Fibroblast of lung (primary cell): ENCODE measurements around the gene GREB1. TPM values are rescaled to one million over a fixed set of nuclear protein-coding genes. Genes with fewer than 3 reads are reported as not detected.

Experiments
- DNase-seq, 2 donors: peaks; one replicate each; pipeline versions ENCODE4 v3.0.0 to v3.0.0-alpha.2; 2010; ENCODE audit warnings: low read depth in 2 of 2
- H2AFZ ChIP-seq: 2 replicates; pipeline ENCODE4 v1.5.1; 2012; ENCODE audit warnings: low read length, control low read depth, inconsistent platforms
- H3K27ac ChIP-seq: 2 replicates; pipeline ENCODE4 v1.5.1; 2011; ENCODE audit warnings: low read length, control low read depth; ENCODE audit not compliant: insufficient read depth
- H3K27me3 ChIP-seq: 2 replicates; pipeline ENCODE4 v1.5.1; 2011; ENCODE audit warnings: mild to moderate bottlenecking, low read length; ENCODE audit not compliant: control insufficient read depth, insufficient read depth
- H3K36me3 ChIP-seq: 2 replicates; pipeline ENCODE4 v1.5.1; 2011; ENCODE audit warnings: low read length; ENCODE audit not compliant: control insufficient read depth, insufficient read depth
- H3K4me1 ChIP-seq: 2 replicates; pipeline ENCODE4 v1.5.1; 2011; ENCODE audit warnings: low read length; ENCODE audit not compliant: control insufficient read depth, insufficient read depth; ENCODE audit errors: extremely low read depth
- H3K4me2 ChIP-seq: 2 replicates; pipeline ENCODE4 v1.5.1; 2011; ENCODE audit warnings: low read length, control low read depth; ENCODE audit not compliant: insufficient read depth; ENCODE audit errors: extremely low read depth
- H3K4me3 ChIP-seq, 4 experiments: fragments of 200-600 bp in 1 of 4; sonication (generic) in 1 of 4; replicated peaks in 1 of 4; 2 replicates each; pipeline ENCODE4 v1.5.1; 2011 to 2016; ENCODE audit warnings: low read length in 4 of 4, low read depth in 3 of 4, mild to moderate bottlenecking in 3 of 4, control low read depth in 2 of 4, inconsistent platforms in 1 of 4, mixed read lengths in 1 of 4; ENCODE audit not compliant: insufficient read depth in 1 of 4; ENCODE audit errors: control extremely low read depth in 1 of 4
- H3K79me2 ChIP-seq: 2 replicates; pipeline ENCODE4 v1.5.1; 2012; ENCODE audit warnings: mild to moderate bottlenecking, low read length, inconsistent platforms; ENCODE audit not compliant: control insufficient read depth, insufficient read depth
- H3K9ac ChIP-seq: 2 replicates; pipeline ENCODE4 v1.5.1; 2011; ENCODE audit warnings: mild to moderate bottlenecking, low read length, control low read depth; ENCODE audit not compliant: insufficient read depth
- H3K9me3 ChIP-seq: 2 replicates; pipeline ENCODE4 v1.5.1; 2012; ENCODE audit warnings: low read depth, low read length; ENCODE audit not compliant: control insufficient read depth, insufficient read depth
- H4K20me1 ChIP-seq: 2 replicates; pipeline ENCODE4 v1.5.1; 2011; ENCODE audit warnings: low read length; ENCODE audit not compliant: control insufficient read depth, insufficient read depth; ENCODE audit errors: extremely low read depth
- EZH2 ChIP-seq: IDR thresholded peaks from 2 replicates; pipeline ENCODE4 v1.5.1; 2012; ENCODE audit warnings: low read length, control low read depth, mild to moderate bottlenecking; ENCODE audit errors: missing control alignments
- polyA plus RNA-seq, 2 donors: library from polyadenylated mRNA; depleted of rRNA in 1 of 2; stranded (reverse) in 1 of 2; unstranded in 1 of 2; fragments of >200 nt; gene quantifications; 2 replicates each; pipeline ENCODE4 v1.2.1, GENCODE V29; 2011 to 2012; ENCODE audit warnings: missing spikeins in 1 of 2
- total RNA-seq: library from RNA; depleted of rRNA; stranded (reverse); fragments of >200 nt; gene quantifications from 2 replicates; pipeline ENCODE4 v1.2.1, GENCODE V29; 2014
- TF ChIP-seq, protein P1 (sequence below), 2 donors: IDR thresholded peaks in 1 of 2; conservative IDR thresholded peaks in 1 of 2; 1 replicate in 1 of 2; 2 replicates in 1 of 2; pipeline ENCODE4 v1.5.1; 2011 to 2012; ENCODE audit warnings: low read length in 2 of 2, control low read depth in 1 of 2, inconsistent platforms in 1 of 2, low read depth in 1 of 2, mild to moderate bottlenecking in 1 of 2

Gene GREB1
- total and polyA plus RNA-seq, 2 donors (not counting 1 experiment from before 2014, with no cell fraction given): 0.06 to 2.0 TPM

DNA sequence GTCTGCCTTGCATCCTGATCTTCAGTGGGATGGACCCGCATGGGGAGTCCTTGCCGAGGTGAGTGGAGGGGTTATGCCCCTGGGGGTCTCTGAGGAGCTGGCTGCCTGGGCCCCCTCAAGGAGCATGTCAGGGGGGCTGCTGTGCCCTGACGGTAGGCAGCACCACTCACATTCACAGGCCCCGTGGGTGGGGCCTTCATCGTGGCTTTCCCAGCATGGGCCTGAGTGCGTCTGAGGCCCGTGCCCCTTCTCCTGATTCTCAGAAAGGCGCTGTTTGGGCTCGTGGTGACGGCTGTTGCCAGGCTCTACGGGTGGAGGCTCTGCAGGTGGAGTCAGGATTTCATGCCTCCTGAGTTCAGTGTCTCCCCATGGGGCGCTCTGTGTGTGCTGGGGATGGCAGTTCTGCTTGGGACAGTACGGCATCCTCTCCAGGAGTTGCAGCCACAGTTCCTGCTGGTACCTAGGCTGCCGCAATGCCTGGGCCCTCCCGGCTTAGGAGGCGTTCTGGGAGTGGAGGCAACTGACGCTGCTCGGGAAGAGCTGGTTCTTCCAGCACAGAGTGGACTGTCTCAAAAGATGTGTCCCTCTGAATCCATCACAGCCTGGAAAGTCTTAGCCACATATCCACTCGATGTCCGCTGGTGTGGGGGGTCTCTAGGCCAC lies 78.8 kb downstream of the GREB1 start:
- no peak for DNase-seq
- Histone ChIP-seq H3K36me3 (no peaks in the 10 kb centered on the region), H3K79me2 (no peaks in the 10 kb centered on the region), H3K4me3 (no peak overlapping the region), H3K9ac (no peak overlapping the region), H2AFZ (no peak overlapping the region), H3K4me2 (no peak overlapping the region), H3K9me3 (no peaks in the 10 kb centered on the region), H4K20me1 (no peaks in the 10 kb centered on the region), H3K27me3 (no peaks in the 10 kb centered on the region), H3K4me1 (no peaks in the 10 kb centered on the region), H3K27ac (no peak overlapping the region)
- TF ChIP-seq EZH2: no peak
- TF ChIP-seq, protein P1, sequence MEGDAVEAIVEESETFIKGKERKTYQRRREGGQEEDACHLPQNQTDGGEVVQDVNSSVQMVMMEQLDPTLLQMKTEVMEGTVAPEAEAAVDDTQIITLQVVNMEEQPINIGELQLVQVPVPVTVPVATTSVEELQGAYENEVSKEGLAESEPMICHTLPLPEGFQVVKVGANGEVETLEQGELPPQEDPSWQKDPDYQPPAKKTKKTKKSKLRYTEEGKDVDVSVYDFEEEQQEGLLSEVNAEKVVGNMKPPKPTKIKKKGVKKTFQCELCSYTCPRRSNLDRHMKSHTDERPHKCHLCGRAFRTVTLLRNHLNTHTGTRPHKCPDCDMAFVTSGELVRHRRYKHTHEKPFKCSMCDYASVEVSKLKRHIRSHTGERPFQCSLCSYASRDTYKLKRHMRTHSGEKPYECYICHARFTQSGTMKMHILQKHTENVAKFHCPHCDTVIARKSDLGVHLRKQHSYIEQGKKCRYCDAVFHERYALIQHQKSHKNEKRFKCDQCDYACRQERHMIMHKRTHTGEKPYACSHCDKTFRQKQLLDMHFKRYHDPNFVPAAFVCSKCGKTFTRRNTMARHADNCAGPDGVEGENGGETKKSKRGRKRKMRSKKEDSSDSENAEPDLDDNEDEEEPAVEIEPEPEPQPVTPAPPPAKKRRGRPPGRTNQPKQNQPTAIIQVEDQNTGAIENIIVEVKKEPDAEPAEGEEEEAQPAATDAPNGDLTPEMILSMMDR (conservative IDR thresholded peaks at IDR 0.05 in 1 of 2, IDR thresholded peaks at IDR 0.05 in 1 of 2; ENCODE audit: low read depth in 1 of 2, low read length in 2 of 2): no peak

GRCh38 chr2:11613297-11613696 lies 79.5 kb downstream of the GREB1 start:
- Histone ChIP-seq H3K4me1 (no peaks in the 10 kb centered on the region), H2AFZ (no peak overlapping the region), H3K36me3 (no peaks in the 10 kb centered on the region), H3K9ac (no peak overlapping the region), H3K4me2 (no peak overlapping the region), H3K4me3 (no peak overlapping the region), H3K9me3 (no peaks in the 10 kb centered on the region), H3K79me2 (no peaks in the 10 kb centered on the region), H3K27me3 (no peaks in the 10 kb centered on the region), H4K20me1 (no peaks in the 10 kb centered on the region), H3K27ac (no peak overlapping the region)
- TF ChIP-seq, protein P1 (conservative IDR thresholded peaks at IDR 0.05 in 1 of 2, IDR thresholded peaks at IDR 0.05 in 1 of 2; ENCODE audit: low read depth in 1 of 2, low read length in 2 of 2): no peak
- TF ChIP-seq EZH2: no peak
- DNase-seq: no peak

DNA sequence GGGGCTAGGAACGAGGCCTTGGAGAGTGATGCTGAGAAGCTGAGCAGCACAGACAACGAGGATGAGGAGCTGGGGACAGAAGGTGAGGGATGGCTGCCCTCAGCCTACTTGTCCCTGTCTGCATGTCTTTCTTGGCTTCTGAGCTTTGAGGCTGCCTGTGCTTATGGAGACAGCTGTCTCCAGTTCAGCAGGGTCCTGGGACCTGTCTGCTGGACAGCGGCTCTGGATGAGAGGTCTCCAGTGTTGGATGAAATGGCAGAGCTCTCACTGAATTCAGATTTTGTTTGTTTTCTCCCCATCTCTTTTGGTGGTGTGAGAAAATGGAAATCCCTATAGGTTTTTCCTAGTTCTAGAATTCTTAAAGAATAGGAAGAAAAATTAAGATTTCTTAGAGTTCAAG lies 81.4 kb downstream of the GREB1 start:
- no peak for DNase-seq
- Histone ChIP-seq H3K79me2 (no peaks in the 10 kb centered on the region), H2AFZ (no peak overlapping the region), H3K4me3 (no peak overlapping the region), H3K4me1 (no peaks in the 10 kb centered on the region), H3K4me2 (no peak overlapping the region), H3K9ac (no peak overlapping the region), H3K36me3 (no peaks in the 10 kb centered on the region), H3K27me3 (no peaks in the 10 kb centered on the region), H3K9me3 (no peaks in the 10 kb centered on the region), H3K27ac (no peak overlapping the region), H4K20me1 (no peaks in the 10 kb centered on the region)
- TF ChIP-seq, protein P1 (conservative IDR thresholded peaks at IDR 0.05 in 1 of 2, IDR thresholded peaks at IDR 0.05 in 1 of 2; ENCODE audit: low read depth in 1 of 2, low read length in 2 of 2): no peak
- no peak for TF ChIP-seq EZH2
